Esophagus squamous epithelium (tissue), 5 donors: ENCODE results near the gene SFXN1. TPM values are rescaled to one million over a fixed set of nuclear protein-coding genes. Genes with fewer than 3 reads are reported as not detected.

ENCODE experiments used
- DNase-seq: peaks from one replicate; lab custom pipeline; 2025; lab: John Stamatoyannopoulos, UW
- H3K27ac ChIP-seq, 4 donors: fragments of 200-600 bp; sonication (generic); one replicate each; pipeline ENCODE4 v1.5.1; 2016 to 2019; ENCODE audit warnings: mild to moderate bottlenecking in 1 of 4
- H3K27me3 ChIP-seq, 4 donors: fragments of 200-600 bp; sonication (generic); 1 replicate in 3 of 4; 2 replicates in 1 of 4; pipeline versions ENCODE4 v1.5.1 to v1.6.0; 2017 to 2021; ENCODE audit warnings: antibody characterized with exemption in 1 of 4
- H3K36me3 ChIP-seq, 3 donors: fragments of 200-600 bp; sonication (generic); one replicate each; pipeline ENCODE4 v1.5.1; 2016 to 2019
- H3K4me1 ChIP-seq, 3 donors: fragments of 200-600 bp; sonication (generic); one replicate each; pipeline ENCODE4 v1.5.1; 2017 to 2019
- H3K4me3 ChIP-seq, 4 donors: fragments of 200-600 bp; sonication (generic); 1 replicate in 3 of 4; 2 replicates in 1 of 4; pipeline ENCODE4 v1.5.1; 2016 to 2019; ENCODE audit warnings: mild to moderate bottlenecking in 2 of 4, moderate library complexity in 1 of 4
- H3K9me3 ChIP-seq, 3 donors: fragments of 200-600 bp; sonication (generic); one replicate each; pipeline ENCODE4 v1.5.1; 2016 to 2019
- POLR2A ChIP-seq, 4 donors: fragments of 450-650 bp; IDR thresholded peaks; one replicate each; pipeline ENCODE4 v1.6.1; 2017; ENCODE audit warnings: antibody characterized with exemption in 4 of 4, mild to moderate bottlenecking in 4 of 4, moderate library complexity in 3 of 4
- WGBS, 2 donors: methylation state at CpG; one replicate each; pipeline ENCODE4 v1.1.5; 2018; 5-methylcytosine and 5-hydroxymethylcytosine counted together
- intact Hi-C: fragments of 100-400 bp; cut with DNase I; formaldehyde crosslinking; loops from one replicate; pipeline ENCODE4 v1.15.0; 2022
- total RNA-seq, 4 donors: library from RNA; depleted of rRNA; stranded (reverse); fragments of >200 nt; gene quantifications; one replicate each; pipeline ENCODE4 v1.1.0, GENCODE V29; 2016
- TF ChIP-seq, protein P1 (sequence below), 6 experiments: fragments of 450-650 bp in 4 of 6; fragments of 200-600 bp in 2 of 6; sonication (generic) in 2 of 6; IDR thresholded peaks; one replicate each; pipeline ENCODE4 v1.5.1; 2016 to 2019; ENCODE audit warnings: antibody characterized with exemption in 6 of 6, mild to moderate bottlenecking in 4 of 6, moderate library complexity in 4 of 6
- donor health status: DM: yes; HTN: yes; CAD: no.

SFXN1 gene
- total RNA-seq, 4 donors from 2014 or later = 39.6 to 81.7 (median 51.9) TPM

DNA sequence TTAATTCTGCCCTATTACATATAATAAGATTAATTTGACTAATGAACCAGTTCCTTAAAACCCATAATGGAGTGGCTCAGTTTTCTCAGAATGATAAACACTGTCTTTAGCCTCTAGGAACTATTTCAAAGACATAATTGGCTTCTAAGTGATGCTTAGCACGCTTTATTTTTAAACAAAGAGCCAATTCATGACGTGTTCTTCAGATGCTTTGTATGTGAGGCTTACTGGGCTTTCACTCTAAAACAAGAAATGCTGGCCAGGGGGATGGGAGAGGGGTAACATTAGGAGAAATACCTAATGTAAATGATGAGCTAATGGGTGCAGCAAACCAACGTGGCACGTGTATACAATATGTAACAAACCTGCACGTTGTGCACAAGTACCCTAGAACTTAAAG, 7.6 kb upstream of the SFXN1 start:
- H3K4me1 ChIP-seq = peaks cover 7 to 55% (median 16%) of the 10 kb centered on the region in 3 donors
- no peaks in the 10 kb centered on the region for H3K9me3 ChIP-seq
- WGBS, 2 donors = 25 to 36% methylated on average over 5 of the region's 5 CpGs
- TF ChIP-seq POLR2A (IDR thresholded peaks at IDR 0.05) = no peak
- TF ChIP-seq, protein P1, sequence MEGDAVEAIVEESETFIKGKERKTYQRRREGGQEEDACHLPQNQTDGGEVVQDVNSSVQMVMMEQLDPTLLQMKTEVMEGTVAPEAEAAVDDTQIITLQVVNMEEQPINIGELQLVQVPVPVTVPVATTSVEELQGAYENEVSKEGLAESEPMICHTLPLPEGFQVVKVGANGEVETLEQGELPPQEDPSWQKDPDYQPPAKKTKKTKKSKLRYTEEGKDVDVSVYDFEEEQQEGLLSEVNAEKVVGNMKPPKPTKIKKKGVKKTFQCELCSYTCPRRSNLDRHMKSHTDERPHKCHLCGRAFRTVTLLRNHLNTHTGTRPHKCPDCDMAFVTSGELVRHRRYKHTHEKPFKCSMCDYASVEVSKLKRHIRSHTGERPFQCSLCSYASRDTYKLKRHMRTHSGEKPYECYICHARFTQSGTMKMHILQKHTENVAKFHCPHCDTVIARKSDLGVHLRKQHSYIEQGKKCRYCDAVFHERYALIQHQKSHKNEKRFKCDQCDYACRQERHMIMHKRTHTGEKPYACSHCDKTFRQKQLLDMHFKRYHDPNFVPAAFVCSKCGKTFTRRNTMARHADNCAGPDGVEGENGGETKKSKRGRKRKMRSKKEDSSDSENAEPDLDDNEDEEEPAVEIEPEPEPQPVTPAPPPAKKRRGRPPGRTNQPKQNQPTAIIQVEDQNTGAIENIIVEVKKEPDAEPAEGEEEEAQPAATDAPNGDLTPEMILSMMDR (IDR thresholded peaks at IDR 0.05) = no peak
- no peak overlapping the region for H3K4me3 ChIP-seq
- intact Hi-C loops = no loop called here
- H3K36me3 ChIP-seq = no peaks in the 10 kb centered on the region
- no peak for DNase-seq
- peaks cover 0 to 23% (median 0%) of the 10 kb centered on the region in 4 donors for H3K27me3 ChIP-seq
- no peak overlapping the region for H3K27ac ChIP-seq

DNA sequence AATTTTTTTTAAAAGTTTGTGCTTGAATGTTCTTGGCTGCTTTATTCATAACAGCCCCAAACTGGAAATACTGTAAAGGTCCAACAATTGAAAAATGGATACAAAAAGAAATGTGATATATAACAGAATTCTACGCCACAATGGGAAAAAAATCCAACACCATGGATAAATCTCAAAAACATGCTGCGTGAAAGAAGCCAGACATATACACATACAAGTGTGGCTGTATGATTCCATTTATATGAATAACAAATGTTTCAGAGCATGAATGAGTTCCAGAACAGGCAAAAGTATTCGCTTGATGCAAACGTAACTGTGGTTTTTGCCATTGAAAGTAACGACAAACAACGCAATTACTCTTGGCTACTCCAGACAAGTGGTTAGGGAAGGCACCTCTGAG, 7.2 kb upstream of the SFXN1 start:
- Histone ChIP-seq H3K9me3 (no peaks in the 10 kb centered on the region), H3K36me3 (no peaks in the 10 kb centered on the region), H3K27me3 (peaks cover 0 to 23% (median 0%) of the 10 kb centered on the region in 4 donors), H3K27ac (no peak overlapping the region), H3K4me3 (no peak overlapping the region), H3K4me1 (peaks cover 10 to 55% (median 15%) of the 10 kb centered on the region in 3 donors)
- intact Hi-C loops = no loop called here
- 85 to 90% methylated on average over 6 of the region's 6 CpGs for WGBS, 2 donors
- no peak for TF ChIP-seq POLR2A (IDR thresholded peaks at IDR 0.05)
- TF ChIP-seq, protein P1 (IDR thresholded peaks at IDR 0.05) = no peak
- no peak for DNase-seq

DNA sequence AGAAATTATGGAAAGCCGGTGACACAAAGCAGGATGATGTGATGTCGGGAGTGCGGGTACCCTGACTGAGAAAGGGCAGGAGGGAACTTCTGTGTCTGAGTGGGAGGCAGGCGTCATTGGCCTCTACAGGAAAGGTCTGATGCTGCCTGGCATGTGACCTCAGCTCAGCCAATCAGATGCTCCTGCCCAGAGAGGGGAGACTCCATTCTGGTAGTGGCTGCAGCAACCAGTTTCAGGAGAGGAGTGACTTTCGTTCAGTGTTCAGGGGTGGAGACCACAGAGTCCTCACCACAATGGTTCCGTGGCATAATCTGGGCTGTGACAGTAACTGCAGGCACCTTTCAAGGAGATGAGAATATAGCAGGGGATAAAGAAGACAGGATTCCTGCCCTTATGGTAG, 6.7 kb upstream of the SFXN1 start:
- H3K9me3 ChIP-seq = no peaks in the 10 kb centered on the region
- H3K4me1 ChIP-seq = peaks cover 13 to 55% (median 18%) of the 10 kb centered on the region in 3 donors
- no peak for TF ChIP-seq POLR2A (IDR thresholded peaks at IDR 0.05)
- TF ChIP-seq, protein P1 (IDR thresholded peaks at IDR 0.05) = no peak
- no peak overlapping the region for H3K27ac ChIP-seq
- intact Hi-C loops = no loop called here
- peaks cover 0 to 23% (median 0%) of the 10 kb centered on the region in 4 donors for H3K27me3 ChIP-seq
- H3K36me3 ChIP-seq = no peaks in the 10 kb centered on the region
- DNase-seq = no peak
- 64 to 73% methylated on average over 5 to 6 of the region's 6 CpGs for WGBS, 2 donors
- H3K4me3 ChIP-seq = no peak overlapping the region

DNA sequence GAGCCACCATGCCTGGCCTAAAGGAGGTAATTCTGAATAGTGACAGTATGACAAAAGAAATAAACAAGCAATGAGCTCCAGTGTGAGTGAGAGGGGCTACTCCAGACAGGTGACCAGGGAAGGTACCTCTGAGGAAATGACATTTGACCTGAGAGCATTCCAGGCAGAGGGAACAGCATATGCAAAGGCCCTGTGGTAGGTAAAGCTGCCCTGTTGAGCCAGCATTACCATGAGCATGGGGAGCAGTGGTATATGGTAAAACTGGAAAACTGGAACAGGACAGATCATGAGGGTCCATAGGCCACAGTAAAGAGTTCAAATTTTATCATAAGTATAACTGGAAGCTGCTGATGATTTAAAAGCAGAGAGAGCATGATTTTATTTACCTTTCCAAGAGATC, 6.0 kb upstream of the SFXN1 start:
- no peak for DNase-seq
- no peak overlapping the region for H3K4me3 ChIP-seq
- no peaks in the 10 kb centered on the region for H3K36me3 ChIP-seq
- H3K9me3 ChIP-seq = no peaks in the 10 kb centered on the region
- H3K27me3 ChIP-seq = peaks cover 0 to 23% (median 0%) of the 10 kb centered on the region in 4 donors
- TF ChIP-seq, protein P1 (IDR thresholded peaks at IDR 0.05) = no peak
- no peak for TF ChIP-seq POLR2A (IDR thresholded peaks at IDR 0.05)
- peaks cover 13 to 55% (median 15%) of the 10 kb centered on the region in 3 donors for H3K4me1 ChIP-seq
- no peak overlapping the region for H3K27ac ChIP-seq
- intact Hi-C loops = no loop called here

DNA sequence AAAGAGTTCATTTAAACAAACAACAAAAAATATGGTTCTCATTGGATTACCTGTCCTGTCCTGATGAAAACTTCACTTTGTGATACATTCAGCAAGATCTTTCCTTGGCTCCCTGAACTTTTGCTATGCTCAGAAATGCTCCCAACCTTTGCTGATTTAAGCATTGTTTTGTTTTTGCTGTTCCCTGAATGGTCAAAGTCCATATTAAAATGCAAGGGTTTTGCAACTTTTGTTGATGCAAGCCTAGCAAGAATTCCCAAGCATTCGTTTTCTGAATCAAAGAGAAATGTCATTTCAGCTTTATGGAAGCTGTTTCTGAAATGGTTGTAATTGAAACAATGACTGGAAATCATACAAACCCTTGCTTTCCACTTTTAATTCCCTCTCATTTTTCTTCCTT, 3.1 kb upstream of the SFXN1 start:
- peaks cover 0 to 14% (median 0%) of the 10 kb centered on the region in 4 donors for H3K27me3 ChIP-seq
- H3K4me1 ChIP-seq = peaks cover 17 to 55% (median 21%) of the 10 kb centered on the region in 3 donors
- intact Hi-C loops = no loop called here
- TF ChIP-seq POLR2A (IDR thresholded peaks at IDR 0.05) = no peak
- TF ChIP-seq, protein P1 (IDR thresholded peaks at IDR 0.05) = no peak
- H3K9me3 ChIP-seq = no peaks in the 10 kb centered on the region
- 27 to 43% methylated on average over 1 of the region's 1 CpG for WGBS, 2 donors
- H3K4me3 ChIP-seq = no peak overlapping the region
- no peaks in the 10 kb centered on the region for H3K36me3 ChIP-seq
- no peak for DNase-seq
- H3K27ac ChIP-seq = no peak overlapping the region
